Calu3 (cell line): ENCODE measurements around the gene LAMC3. TPM values are rescaled to one million over a fixed set of nuclear protein-coding genes. Genes with fewer than 3 reads are reported as not detected.

ENCODE experiments used
- BruUV-seq: library from RNA; stranded (reverse); fragments of 400-500 nt; replicated peaks from 2 replicates; lab custom pipeline; 2021; lab: Mats Ljungman, UMichigan
- CTCF ChIA-PET: fragments of 300-600 bp; sonication (Branson Sonifier 250); formaldehyde crosslinking; loops from one replicate; lab custom pipeline; 2022; ENCODE audit warnings: antibody characterized with exemption; lab: Charles Lee
- DNase-seq: peaks from one replicate; pipeline ENCODE4 v3.0.0; 2022
- H3K27ac Mint-ChIP-seq: one replicate; pipeline ENCODE4 v1.8.0; 2022; ENCODE audit warnings: mixed read lengths; ENCODE audit not compliant: unreplicated experiment
- H3K27me3 Mint-ChIP-seq: one replicate; pipeline ENCODE4 v1.8.0; 2022; ENCODE audit warnings: mixed read lengths; ENCODE audit not compliant: unreplicated experiment
- H3K36me3 Mint-ChIP-seq: one replicate; pipeline ENCODE4 v1.8.0; 2022; ENCODE audit warnings: mild to moderate bottlenecking, moderate library complexity, mixed read lengths; ENCODE audit not compliant: insufficient read depth, unreplicated experiment
- H3K4me1 Mint-ChIP-seq: one replicate; pipeline ENCODE4 v1.8.0; 2022; ENCODE audit warnings: mild to moderate bottlenecking, low read depth, mixed read lengths; ENCODE audit not compliant: unreplicated experiment
- H3K4me3 Mint-ChIP-seq: one replicate; pipeline ENCODE4 v1.8.0; 2022; ENCODE audit warnings: mild to moderate bottlenecking, low read depth, moderate library complexity, mixed read lengths; ENCODE audit not compliant: unreplicated experiment
- H3K9me3 Mint-ChIP-seq: one replicate; pipeline ENCODE4 v1.8.0; 2022; ENCODE audit warnings: low read depth, mixed read lengths; ENCODE audit not compliant: unreplicated experiment
- CTCF ChIP-seq: fragments of 200-600 bp; IDR thresholded peaks from one replicate; pipeline ENCODE4 v1.8.0; 2022; ENCODE audit warnings: antibody characterized with exemption; ENCODE audit not compliant: unreplicated experiment
- intact Hi-C: fragments of 100-400 bp; cut with micrococcal nuclease; formaldehyde crosslinking; loops from one replicate; pipeline ENCODE4 v1.10.0; 2022; ENCODE audit not compliant: unreplicated experiment
- total RNA-seq: library from RNA; stranded (reverse); gene quantifications from 2 replicates; pipeline ENCODE4 v1.2.3, GENCODE V29; 2022

LAMC3 gene
- total RNA-seq, 1 experiment from 2014 or later, result not detected

DNA sequence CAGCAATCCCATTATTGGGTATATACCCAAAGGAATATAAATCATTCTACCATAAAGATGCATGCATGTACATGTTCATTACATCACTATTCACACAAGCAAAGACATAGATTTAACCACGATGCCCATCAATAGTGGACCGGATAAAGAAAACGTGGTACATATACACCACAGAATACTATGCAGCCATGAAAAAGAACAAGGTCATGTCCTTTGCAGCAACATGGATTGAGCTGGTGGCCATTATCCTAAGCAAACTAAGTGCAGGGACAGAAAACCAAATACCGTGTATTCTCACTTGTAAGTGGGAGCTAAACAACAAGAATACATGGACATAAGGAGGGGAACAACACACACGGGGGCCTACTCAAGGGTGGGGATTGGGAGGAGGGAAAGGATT lies 33.8 kb upstream of the LAMC3 start:
- TF ChIP-seq CTCF, result no peak
- H3K27ac Mint-ChIP-seq, result no peak overlapping the region
- H3K9me3 Mint-ChIP-seq, result no peaks in the 10 kb centered on the region
- H3K4me3 Mint-ChIP-seq, result no peak overlapping the region
- H3K36me3 Mint-ChIP-seq, result no peaks in the 10 kb centered on the region
- DNase-seq, result no peak
- intact Hi-C loops, result no loop called here
- no TSS peak for BruUV-seq
- CTCF ChIA-PET, result no interaction called here
- H3K4me1 Mint-ChIP-seq, result peaks cover 8% of the 10 kb centered on the region
- peaks cover 56% of the 10 kb centered on the region for H3K27me3 Mint-ChIP-seq

- no peak for DNase-seq
- no peaks in the 10 kb centered on the region for H3K36me3 Mint-ChIP-seq
- H3K27ac Mint-ChIP-seq, result no peak overlapping the region
- H3K27me3 Mint-ChIP-seq, result peaks cover 56% of the 10 kb centered on the region
- no TSS peak for BruUV-seq
- TF ChIP-seq CTCF, result no peak
- CTCF ChIA-PET, result interaction anchor here (0.7 kb wide), 1 partner anchor 27 kb away, joined by 3 read pairs; no protein-coding TSS in a partner anchor
- intact Hi-C loops, result no loop called here
- H3K4me1 Mint-ChIP-seq, result peaks cover 8% of the 10 kb centered on the region
- H3K9me3 Mint-ChIP-seq, result no peaks in the 10 kb centered on the region
- H3K4me3 Mint-ChIP-seq, result no peak overlapping the region
Measured at GRCh38 chr9:130975932-130976841, 32.8 kb upstream of the LAMC3 start.

- Mint-ChIP-seq H3K27me3 (peaks cover 56% of the 10 kb centered on the region), H3K4me1 (no peaks in the 10 kb centered on the region), H3K9me3 (no peaks in the 10 kb centered on the region), H3K4me3 (no peak overlapping the region), H3K27ac (no peak overlapping the region), H3K36me3 (no peaks in the 10 kb centered on the region)
- BruUV-seq, result no TSS peak
- CTCF ChIA-PET, result no interaction called here
- TF ChIP-seq CTCF, result no peak
- intact Hi-C loops, result no loop called here
- DNase-seq, result no peak
Measured at GRCh38 chr9:130977811-130978221, 31.2 kb upstream of the LAMC3 start.

DNA sequence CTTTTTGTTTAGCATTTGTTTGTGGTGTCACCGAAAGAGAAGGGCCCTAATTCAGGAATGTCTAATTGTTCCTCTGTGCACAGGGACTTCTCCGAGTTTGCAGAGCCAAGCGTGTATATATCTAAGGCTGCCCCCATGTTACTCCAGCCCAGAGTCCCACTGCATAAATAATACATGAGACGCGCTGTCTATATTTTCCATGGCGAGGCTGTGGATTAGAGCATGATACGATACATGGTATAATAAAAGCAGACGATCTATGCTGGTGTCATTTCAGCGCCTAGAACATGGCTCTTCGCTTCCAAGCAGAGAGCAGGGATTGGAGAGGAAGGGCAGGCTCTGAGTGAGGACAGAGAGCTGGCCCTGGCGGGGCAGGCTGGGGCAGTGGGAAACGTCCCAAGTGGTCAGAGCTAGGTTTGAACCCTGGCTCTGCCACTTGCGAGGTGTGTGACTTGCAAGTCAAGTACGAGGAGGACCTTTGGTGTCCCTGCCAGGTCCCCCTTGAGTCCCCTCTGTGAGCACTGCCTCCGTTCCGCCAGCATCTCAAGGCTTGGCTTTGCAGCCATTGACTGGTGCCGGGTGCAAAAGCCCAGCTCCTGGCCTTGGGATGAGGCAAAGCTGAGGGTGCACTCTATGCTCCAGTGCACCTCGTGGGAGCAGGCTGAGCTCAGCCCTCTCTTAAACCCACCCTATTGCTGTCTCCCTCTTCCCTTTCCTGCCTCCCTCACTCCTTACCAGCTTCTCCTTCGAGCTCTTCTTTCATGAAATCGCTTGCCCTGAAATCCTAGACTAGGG lies 29.2 kb upstream of the LAMC3 start:
- no peak for DNase-seq
- H3K36me3 Mint-ChIP-seq, result no peaks in the 10 kb centered on the region
- CTCF ChIA-PET, result interaction anchor here (0.7 kb wide), 1 partner anchor 946 kb away, joined by 6 read pairs; no protein-coding TSS in a partner anchor
- no peak for TF ChIP-seq CTCF
- H3K4me3 Mint-ChIP-seq, result no peak overlapping the region
- BruUV-seq, result no TSS peak
- peaks cover 56% of the 10 kb centered on the region for H3K27me3 Mint-ChIP-seq
- H3K4me1 Mint-ChIP-seq, result no peaks in the 10 kb centered on the region
- H3K9me3 Mint-ChIP-seq, result no peaks in the 10 kb centered on the region
- intact Hi-C loops, result no loop called here
- H3K27ac Mint-ChIP-seq, result no peak overlapping the region
